Measurements from ENCODE around the gene SLC10A7. TPM values are rescaled to one million over a fixed set of nuclear protein-coding genes. Genes with fewer than 3 reads are reported as not detected.
A peak's percentile ranks its signal among the peaks of the same experiment; 100 is the strongest.

SLC10A7 gene
- total RNA-seq, result 18.4 TPM

- peak; percentile 72 for DNase-seq
These were observed at the start of gene SLC10A7 for GRCh38 chr4:146521541-146522097. SLC10A7 (minus strand) TSS chr4:146521940; CDS start chr4:146521717, 223 bp downstream.

GRCh38 chr4:146567396-146567795 is 45.7 kb upstream of the SLC10A7 start:
- DNase-seq, result no peak

GRCh38 chr4:146564492-146564891 is 42.8 kb upstream of the SLC10A7 start:
- no peak for DNase-seq

- no peak for DNase-seq
These were observed 28.4 kb upstream of the SLC10A7 start for GRCh38 chr4:146550161-146550560.

GRCh38 chr4:146548443-146548842 is 26.7 kb upstream of the SLC10A7 start:
- DNase-seq, result no peak

- no peak for DNase-seq
These were observed 23.4 kb upstream of the SLC10A7 start for GRCh38 chr4:146545102-146545501.

GRCh38 chr4:146534178-146534577 is 12.4 kb upstream of the SLC10A7 start:
- DNase-seq, result no peak

- no peak for DNase-seq
These were observed 4.0 kb upstream of the SLC10A7 start for GRCh38 chr4:146525754-146526153.

- no peak for DNase-seq
These were observed 2.9 kb upstream of the SLC10A7 start for GRCh38 chr4:146524663-146525062.

- no peak for DNase-seq
These were observed 1.1 kb upstream of the SLC10A7 start for GRCh38 chr4:146522869-146523205.

GRCh38 chr4:146522098-146522868 is 543 bp upstream of the SLC10A7 start:
- DNase-seq, result peak; percentile 81

- DNase-seq, result no peak
These were observed 722 bp downstream of the SLC10A7 start for GRCh38 chr4:146520896-146521540.

- no peak for DNase-seq
These were observed 6.9 kb downstream of the SLC10A7 start for GRCh38 chr4:146514651-146515357.

GRCh38 chr4:146513548-146513947 is 8.2 kb downstream of the SLC10A7 start:
- no peak for DNase-seq

GRCh38 chr4:146511381-146511780 is 10.4 kb downstream of the SLC10A7 start:
- no peak for DNase-seq

- no peak for DNase-seq
These were observed 10.8 kb downstream of the SLC10A7 start for GRCh38 chr4:146510942-146511341.

GRCh38 chr4:146508229-146508939 is 13.4 kb downstream of the SLC10A7 start:
- DNase-seq, result no peak

- DNase-seq, result no peak
These were observed 14.1 kb downstream of the SLC10A7 start for GRCh38 chr4:146507632-146508031.

GRCh38 chr4:146506272-146506671 is 15.5 kb downstream of the SLC10A7 start:
- DNase-seq, result no peak

- DNase-seq, result no peak
These were observed 21.5 kb downstream of the SLC10A7 start for GRCh38 chr4:146500216-146500615.

- DNase-seq, result no peak
These were observed 23.4 kb downstream of the SLC10A7 start for GRCh38 chr4:146498291-146498690.

GRCh38 chr4:146495269-146495668 is 26.5 kb downstream of the SLC10A7 start:
- no peak for DNase-seq
